SK-N-SH (cell line): ENCODE results near the gene ADAMTS6. TPM values are rescaled to one million over a fixed set of nuclear protein-coding genes. Genes with fewer than 3 reads are reported as not detected.

Source experiments
- CTCF ChIA-PET: fragments of 300-600, 350-600 bp; formaldehyde crosslinking; extraction: SDS; loops from one replicate; lab custom pipeline; 2021; lab: Yijun Ruan, JAX
- POLR2A ChIA-PET: fragments of 350-600 bp; sonication (Branson Sonifier 250); formaldehyde crosslinking; extraction: SDS; loops from one replicate; lab custom pipeline; 2020; ENCODE audit warnings: antibody characterized with exemption, inconsistent platforms; lab: Yijun Ruan, JAX
- DNase-seq: peaks from one replicate; pipeline ENCODE4 v3.0.0; 2012
- H2AFZ ChIP-seq: fragments of 200-600 bp; sonication (generic); 2 replicates; pipeline ENCODE4 v1.8.1; 2016; ENCODE audit warnings: antibody characterized with exemption, mild to moderate bottlenecking, low read depth
- H3F3A ChIP-seq: fragments of 200-600 bp; sonication (generic); replicated peaks from 2 replicates; pipeline ENCODE3; 2016; ENCODE audit warnings: antibody characterized with exemption, mild to moderate bottlenecking; ENCODE audit not compliant: insufficient read depth
- H3K27ac ChIP-seq, 2 experiments: fragments of 200-500 bp in 1 of 2; fragments of 200-600 bp in 1 of 2; sonication (Bioruptor generic) in 1 of 2; sonication (generic), shearing (Covaris generic) in 1 of 2; 2 replicates each; pipeline versions ENCODE4 v1.5.1 to v1.6.1; 2014 to 2016; ENCODE audit warnings: low read depth in 2 of 2, inconsistent platforms in 1 of 2, low read length in 1 of 2, mild to moderate bottlenecking in 1 of 2, mixed read lengths in 1 of 2
- H3K27me3 ChIP-seq: fragments of 200-600 bp; sonication (generic), shearing (Covaris generic); 2 replicates; pipeline ENCODE4 v1.6.1; 2016; ENCODE audit warnings: mixed run types; ENCODE audit not compliant: insufficient read depth
- H3K36me3 ChIP-seq, 2 experiments: fragments of 200-500 bp in 1 of 2; fragments of 200-600 bp in 1 of 2; sonication (Bioruptor generic) in 1 of 2; sonication (generic) in 1 of 2; replicated peaks in 1 of 2; 2 replicates each; pipeline versions ENCODE3 to v1.5.1; 2014 to 2016; ENCODE audit warnings: low read length in 1 of 2, mild to moderate bottlenecking in 1 of 2; ENCODE audit not compliant: insufficient read depth in 2 of 2, control insufficient read depth in 1 of 2
- H3K4me1 ChIP-seq, 2 experiments: fragments of 200-500 bp in 1 of 2; fragments of 200-600 bp in 1 of 2; sonication (Bioruptor generic) in 1 of 2; sonication (generic), shearing (Covaris generic) in 1 of 2; 2 replicates each; pipeline versions ENCODE4 v1.5.1 to v1.6.1; 2014 to 2016; ENCODE audit warnings: low read depth in 1 of 2, low read length in 1 of 2, mixed run types in 1 of 2; ENCODE audit not compliant: insufficient read depth in 2 of 2, control insufficient read depth in 1 of 2
- H3K4me2 ChIP-seq: fragments of 200-600 bp; sonication (generic), shearing (Covaris generic); 2 replicates; pipeline ENCODE4 v1.6.1; 2017; ENCODE audit warnings: mixed run types
- H3K4me3 ChIP-seq, 2 experiments: fragments of 200-500 bp in 1 of 2; fragments of 200-600 bp in 1 of 2; sonication (Bioruptor generic) in 1 of 2; sonication (generic), shearing (Covaris generic) in 1 of 2; 2 replicates each; pipeline versions ENCODE4 v1.5.1 to v1.8.1; 2014 to 2016; ENCODE audit warnings: low read depth in 2 of 2, inconsistent platforms in 1 of 2, low read length in 1 of 2, mild to moderate bottlenecking in 1 of 2, mixed read lengths in 1 of 2, moderate library complexity in 1 of 2
- H3K79me2 ChIP-seq: fragments of 200-600 bp; sonication (generic); 2 replicates; pipeline ENCODE4 v1.8.1; 2017; ENCODE audit warnings: mild to moderate bottlenecking; ENCODE audit not compliant: insufficient read depth
- H3K9ac ChIP-seq: fragments of 200-600 bp; sonication (generic); 2 replicates; pipeline ENCODE4 v1.6.1; 2017; ENCODE audit warnings: mixed run types
- H3K9me2 ChIP-seq: fragments of 200-600 bp; sonication (generic); 2 replicates; pipeline ENCODE4 v1.6.1; 2017; ENCODE audit warnings: mixed run types
- H3K9me3 ChIP-seq: fragments of 200-600 bp; sonication (generic); 2 replicates; pipeline ENCODE4 v1.6.1; 2017; ENCODE audit warnings: mixed run types, mild to moderate bottlenecking, moderate library complexity
- H4K20me1 ChIP-seq: fragments of 200-600 bp; sonication (generic); 2 replicates; pipeline ENCODE4 v1.6.1; 2017; ENCODE audit warnings: mild to moderate bottlenecking, mixed run types; ENCODE audit not compliant: insufficient read depth
- ELF1 ChIP-seq: IDR thresholded peaks from 2 replicates; pipeline ENCODE4 v1.4.0; 2012
- EZH2phosphoT487 ChIP-seq: fragments of 200-600 bp; sonication (generic); IDR thresholded peaks from 2 replicates; pipeline ENCODE4 v1.6.1; 2017; ENCODE audit warnings: low read depth, mixed run types, mild to moderate bottlenecking, antibody characterized with exemption, moderate library complexity, borderline replicate concordance
- GABPA ChIP-seq: IDR thresholded peaks from 2 replicates; pipeline ENCODE4 v1.4.0; 2012; ENCODE audit warnings: low read depth, mild to moderate bottlenecking
- GATA2 ChIP-seq: sonication (generic); formaldehyde crosslinking; IDR thresholded peaks from 2 replicates; pipeline ENCODE4 v1.5.0; 2020; ENCODE audit warnings: mild to moderate bottlenecking, missing genetic modification reagents
- JUND ChIP-seq: IDR thresholded peaks from 2 replicates; pipeline ENCODE4 v1.4.0; 2012
- MEF2A ChIP-seq: IDR thresholded peaks from 2 replicates; pipeline ENCODE4 v1.4.0; 2012; ENCODE audit warnings: low read depth, borderline replicate concordance
- MXI1 ChIP-seq: IDR thresholded peaks from 2 replicates; pipeline ENCODE4 v1.6.1; 2012; ENCODE audit warnings: mild to moderate bottlenecking, low read depth, low read length, improper control_type of control experiment
- NFIC ChIP-seq: IDR thresholded peaks from 2 replicates; pipeline ENCODE4 v1.4.0; 2012; ENCODE audit warnings: borderline replicate concordance
- NRF1 ChIP-seq: IDR thresholded peaks from 2 replicates; pipeline ENCODE4 v1.6.1; 2012; ENCODE audit warnings: low read depth, mild to moderate bottlenecking, low read length
- POLR2AphosphoS5 ChIP-seq: IDR thresholded peaks from 2 replicates; pipeline ENCODE4 v1.6.1; 2012; ENCODE audit warnings: low read depth, low read length
- RAD21 ChIP-seq: IDR thresholded peaks from 2 replicates; pipeline ENCODE4 v1.6.1; 2012; ENCODE audit warnings: mild to moderate bottlenecking, low read length
- RCOR1 ChIP-seq: fragments of 150-350 bp; IDR thresholded peaks from 2 replicates; pipeline ENCODE4 v1.6.1; 2017; ENCODE audit warnings: antibody characterized with exemption, low read length
- SIN3A ChIP-seq: IDR thresholded peaks from 2 replicates; pipeline ENCODE4 v1.6.1; 2012; ENCODE audit warnings: low read depth, mild to moderate bottlenecking, low read length, moderate library complexity, borderline replicate concordance
- SMC3 ChIP-seq: IDR thresholded peaks from 2 replicates; pipeline ENCODE4 v1.6.1; 2012; ENCODE audit warnings: low read depth, low read length, improper control_type of control experiment
- TAF1 ChIP-seq: IDR thresholded peaks from 2 replicates; pipeline ENCODE4 v1.6.1; 2012; ENCODE audit warnings: low read depth, mild to moderate bottlenecking, low read length, moderate library complexity, borderline replicate concordance
- TCF12 ChIP-seq: IDR thresholded peaks from 2 replicates; pipeline ENCODE4 v1.4.0; 2012
- TEAD4 ChIP-seq: IDR thresholded peaks from 2 replicates; pipeline ENCODE4 v1.4.0; 2012; ENCODE audit warnings: mild to moderate bottlenecking, borderline replicate concordance; ENCODE audit not compliant: insufficient read depth
- WGBS: methylation state at CpG from one replicate; pipeline ENCODE4 v1.1.6; 2017; ENCODE audit warnings: low lambda C conversion rate; 5-methylcytosine and 5-hydroxymethylcytosine counted together
- polyA plus RNA-seq, 3 experiments: library from polyadenylated mRNA; depleted of rRNA; stranded (reverse); fragments of >200 nt; gene quantifications; 2 replicates each; pipeline ENCODE4 v1.2.3, GENCODE V29; 2012
- TF ChIP-seq, protein P1 (sequence below): IDR thresholded peaks from 2 replicates; pipeline ENCODE4; 2012
- TF ChIP-seq, protein P2 (sequence below): IDR thresholded peaks from 2 replicates; pipeline ENCODE4 v1.4.0; 2012; ENCODE audit warnings: low read depth, borderline replicate concordance
- TF ChIP-seq, protein P3 (sequence below): IDR thresholded peaks from 2 replicates; pipeline ENCODE4 v1.6.1; 2012; ENCODE audit warnings: mild to moderate bottlenecking, low read depth, low read length, moderate library complexity

Gene ADAMTS6
- polyA plus RNA-seq, 1 of the 3 experiments (the other 2 are of a cell fraction): 15.0 TPM

DNA sequence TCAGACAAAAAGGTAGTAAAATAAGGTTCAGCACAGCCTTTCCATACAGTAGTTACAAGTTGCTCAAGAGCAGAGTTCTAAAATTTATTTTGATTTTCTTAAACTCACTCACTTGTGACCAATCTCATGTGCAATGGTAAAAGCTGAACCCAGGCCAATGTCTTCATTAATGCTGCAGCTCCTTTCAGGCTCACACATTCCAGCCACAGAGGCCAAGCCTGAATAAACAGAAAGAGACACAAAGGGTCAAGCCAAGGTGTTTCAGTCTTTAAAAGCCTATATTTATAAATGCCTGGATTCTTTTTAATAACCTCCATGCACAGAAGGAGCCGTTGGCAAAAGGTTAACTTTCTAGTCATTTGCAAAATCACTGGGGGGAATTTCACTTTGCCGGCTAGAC lies 152.5 kb downstream of the ADAMTS6 start:
- no peaks in the 10 kb centered on the region for H3K9me2 ChIP-seq
- peaks cover 6% of the 10 kb centered on the region; the same call in 1 of the 2 replicates for H3K79me2 ChIP-seq
- CTCF ChIA-PET: no interaction called here
- no peaks in the 10 kb centered on the region for H3K9me3 ChIP-seq
- H3K4me2 ChIP-seq: no peak overlapping the region
- H3K27me3 ChIP-seq: no peaks in the 10 kb centered on the region
- TF ChIP-seq TAF1: no peak
- TF ChIP-seq GATA2 (CRISPR knock-in tag): no peak
- no peak for TF ChIP-seq TEAD4
- TF ChIP-seq, protein P1, sequence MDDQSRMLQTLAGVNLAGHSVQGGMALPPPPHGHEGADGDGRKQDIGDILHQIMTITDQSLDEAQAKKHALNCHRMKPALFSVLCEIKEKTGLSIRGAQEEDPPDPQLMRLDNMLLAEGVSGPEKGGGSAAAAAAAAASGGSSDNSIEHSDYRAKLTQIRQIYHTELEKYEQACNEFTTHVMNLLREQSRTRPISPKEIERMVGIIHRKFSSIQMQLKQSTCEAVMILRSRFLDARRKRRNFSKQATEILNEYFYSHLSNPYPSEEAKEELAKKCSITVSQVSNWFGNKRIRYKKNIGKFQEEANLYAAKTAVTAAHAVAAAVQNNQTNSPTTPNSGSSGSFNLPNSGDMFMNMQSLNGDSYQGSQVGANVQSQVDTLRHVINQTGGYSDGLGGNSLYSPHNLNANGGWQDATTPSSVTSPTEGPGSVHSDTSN: no peak
- TF ChIP-seq SMC3: no peak
- TF ChIP-seq, protein P2, sequence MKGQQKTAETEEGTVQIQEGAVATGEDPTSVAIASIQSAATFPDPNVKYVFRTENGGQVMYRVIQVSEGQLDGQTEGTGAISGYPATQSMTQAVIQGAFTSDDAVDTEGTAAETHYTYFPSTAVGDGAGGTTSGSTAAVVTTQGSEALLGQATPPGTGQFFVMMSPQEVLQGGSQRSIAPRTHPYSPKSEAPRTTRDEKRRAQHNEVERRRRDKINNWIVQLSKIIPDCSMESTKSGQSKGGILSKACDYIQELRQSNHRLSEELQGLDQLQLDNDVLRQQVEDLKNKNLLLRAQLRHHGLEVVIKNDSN: no peak
- TF ChIP-seq RAD21: no peak
- no peak for TF ChIP-seq NRF1
- TF ChIP-seq NFIC: no peak
- TF ChIP-seq, protein P3, sequence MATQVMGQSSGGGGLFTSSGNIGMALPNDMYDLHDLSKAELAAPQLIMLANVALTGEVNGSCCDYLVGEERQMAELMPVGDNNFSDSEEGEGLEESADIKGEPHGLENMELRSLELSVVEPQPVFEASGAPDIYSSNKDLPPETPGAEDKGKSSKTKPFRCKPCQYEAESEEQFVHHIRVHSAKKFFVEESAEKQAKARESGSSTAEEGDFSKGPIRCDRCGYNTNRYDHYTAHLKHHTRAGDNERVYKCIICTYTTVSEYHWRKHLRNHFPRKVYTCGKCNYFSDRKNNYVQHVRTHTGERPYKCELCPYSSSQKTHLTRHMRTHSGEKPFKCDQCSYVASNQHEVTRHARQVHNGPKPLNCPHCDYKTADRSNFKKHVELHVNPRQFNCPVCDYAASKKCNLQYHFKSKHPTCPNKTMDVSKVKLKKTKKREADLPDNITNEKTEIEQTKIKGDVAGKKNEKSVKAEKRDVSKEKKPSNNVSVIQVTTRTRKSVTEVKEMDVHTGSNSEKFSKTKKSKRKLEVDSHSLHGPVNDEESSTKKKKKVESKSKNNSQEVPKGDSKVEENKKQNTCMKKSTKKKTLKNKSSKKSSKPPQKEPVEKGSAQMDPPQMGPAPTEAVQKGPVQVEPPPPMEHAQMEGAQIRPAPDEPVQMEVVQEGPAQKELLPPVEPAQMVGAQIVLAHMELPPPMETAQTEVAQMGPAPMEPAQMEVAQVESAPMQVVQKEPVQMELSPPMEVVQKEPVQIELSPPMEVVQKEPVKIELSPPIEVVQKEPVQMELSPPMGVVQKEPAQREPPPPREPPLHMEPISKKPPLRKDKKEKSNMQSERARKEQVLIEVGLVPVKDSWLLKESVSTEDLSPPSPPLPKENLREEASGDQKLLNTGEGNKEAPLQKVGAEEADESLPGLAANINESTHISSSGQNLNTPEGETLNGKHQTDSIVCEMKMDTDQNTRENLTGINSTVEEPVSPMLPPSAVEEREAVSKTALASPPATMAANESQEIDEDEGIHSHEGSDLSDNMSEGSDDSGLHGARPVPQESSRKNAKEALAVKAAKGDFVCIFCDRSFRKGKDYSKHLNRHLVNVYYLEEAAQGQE: no peak
- TF ChIP-seq JUND: no peak
- no peak for TF ChIP-seq GABPA
- no peak for TF ChIP-seq SIN3A
- no peak for TF ChIP-seq TCF12
- TF ChIP-seq ELF1: no peak
- no peak for TF ChIP-seq RCOR1
- TF ChIP-seq EZH2phosphoT487: no peak
- no peak for TF ChIP-seq MEF2A
- no peak for TF ChIP-seq POLR2AphosphoS5
- no peak for TF ChIP-seq MXI1
- H4K20me1 ChIP-seq: no peaks in the 10 kb centered on the region
- H3K4me1 ChIP-seq: peaks cover 0 to 17% of the 10 kb centered on the region in 2 experiments; a peak in 3 of 4 replicates
- WGBS: 77% methylated on average over 2 of the region's 2 CpGs
- POLR2A ChIA-PET: no interaction called here
- no peak overlapping the region for H3K27ac ChIP-seq
- peaks cover 15% of the 10 kb centered on the region for H3F3A ChIP-seq
- no peak for DNase-seq
- H3K9ac ChIP-seq: no peak overlapping the region
- H2AFZ ChIP-seq: no peak overlapping the region
- H3K4me3 ChIP-seq: no peak overlapping the region
- peaks cover 0 to 73% of the 10 kb centered on the region in 2 experiments for H3K36me3 ChIP-seq
